HG02938 (cell line): Measurements from ENCODE around the gene SLIT3.

Experiments
- ATAC-seq: cut with Tn5 transposase; IDR thresholded peaks from one replicate; pipeline ENCODE4 v1.9.1; 2021; ENCODE audit warnings: mild to moderate bottlenecking, moderate library complexity; ENCODE audit not compliant: unreplicated experiment

SLIT3 gene

DNA sequence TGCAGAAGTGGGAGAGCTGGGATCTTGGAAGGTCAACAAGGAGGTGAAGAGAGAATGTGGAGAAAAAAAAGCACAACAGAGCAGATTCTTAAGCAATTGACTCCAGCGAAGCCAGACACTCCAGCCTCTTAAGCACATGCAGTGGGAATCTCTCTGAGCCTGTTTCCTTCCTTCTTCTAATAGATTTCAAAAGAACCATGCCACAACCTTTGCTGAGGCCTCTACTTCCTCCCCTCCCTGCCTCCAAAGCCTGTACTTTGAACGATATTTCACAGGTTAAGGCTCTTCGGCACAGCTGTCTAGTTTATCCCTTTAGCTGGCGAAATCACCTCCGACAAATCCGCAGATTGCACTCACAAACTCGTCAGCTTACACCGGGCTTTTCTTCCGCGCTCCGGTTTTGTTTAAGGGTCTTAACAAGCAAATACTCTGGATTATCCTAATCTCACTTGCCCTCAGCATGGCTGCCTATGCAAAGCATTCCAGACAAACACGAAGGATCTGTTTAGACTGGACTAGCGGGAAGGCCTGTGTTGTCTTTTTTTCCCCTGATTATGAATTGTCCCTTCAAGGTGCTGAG lies 510.2 kb downstream of the SLIT3 start:
- no peak for ATAC-seq

DNA sequence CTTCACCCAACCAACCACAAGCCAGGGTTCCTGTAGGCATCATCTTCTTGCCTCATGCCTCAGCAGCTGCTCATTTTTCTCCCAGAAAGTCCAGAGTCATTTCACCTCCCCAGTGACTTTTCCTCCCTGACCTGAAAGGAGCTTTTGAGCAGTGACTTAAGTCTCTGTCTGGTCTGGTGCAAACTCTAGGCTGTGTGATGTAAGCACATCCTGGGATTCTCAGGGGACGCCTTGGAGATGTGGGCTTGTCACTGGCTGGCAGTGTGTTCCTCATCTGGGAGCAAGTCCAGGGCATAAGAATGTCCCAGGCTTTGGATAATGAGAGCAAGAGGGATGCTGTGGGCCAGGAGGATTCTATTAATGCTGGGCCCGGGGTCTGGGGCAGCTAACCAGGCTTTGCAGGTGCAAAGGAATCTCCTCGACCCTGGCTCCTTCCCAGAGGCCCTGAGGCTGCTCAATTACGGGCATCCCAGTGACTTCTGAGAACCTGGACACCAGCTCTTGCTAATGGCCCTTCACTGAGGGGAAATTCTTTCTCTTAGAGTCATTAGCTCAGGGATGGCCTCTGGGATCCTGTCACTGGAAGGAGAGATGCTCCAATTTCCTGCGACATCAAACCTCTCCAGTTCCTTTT lies 510.8 kb downstream of the SLIT3 start:
- ATAC-seq: no peak

DNA sequence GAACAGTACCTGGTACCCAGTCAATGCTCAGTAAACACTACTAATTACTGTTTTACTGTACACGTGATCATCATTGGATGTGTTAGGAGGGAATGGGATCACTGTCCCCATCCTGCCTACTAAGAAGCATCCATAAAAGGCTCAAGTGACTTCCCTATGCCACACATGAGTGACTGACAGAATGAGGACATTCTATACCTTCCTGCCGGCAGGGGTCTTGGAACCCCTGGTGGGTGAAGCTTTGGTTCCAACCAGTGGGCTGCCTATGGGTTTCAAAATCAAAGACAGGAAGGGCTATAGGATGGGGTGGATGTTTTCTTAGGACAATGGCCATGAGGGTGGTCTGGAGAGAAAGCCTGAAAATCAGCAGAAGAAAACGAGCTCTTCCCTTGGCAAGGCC lies 512.2 kb downstream of the SLIT3 start:
- no peak for ATAC-seq

DNA sequence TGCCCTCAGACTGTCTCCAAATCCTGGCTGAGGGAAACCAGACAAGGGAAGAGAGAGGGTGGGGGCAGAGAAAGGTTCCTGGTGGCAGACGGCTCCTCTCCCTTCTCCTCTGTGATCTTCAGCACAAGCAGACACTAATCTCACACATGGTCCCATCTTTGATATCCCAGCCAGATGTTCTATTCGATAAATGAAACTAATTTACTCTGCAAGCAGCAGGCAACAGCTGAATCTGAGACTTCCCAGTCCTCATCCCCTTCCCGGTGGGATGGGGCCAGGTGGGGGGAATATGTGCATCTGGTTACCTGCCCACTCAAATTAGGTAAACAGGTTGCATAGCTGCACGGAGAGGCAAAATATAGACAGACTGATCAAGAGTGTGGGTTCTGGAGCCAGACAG lies 512.8 kb downstream of the SLIT3 start:
- ATAC-seq: no peak

DNA sequence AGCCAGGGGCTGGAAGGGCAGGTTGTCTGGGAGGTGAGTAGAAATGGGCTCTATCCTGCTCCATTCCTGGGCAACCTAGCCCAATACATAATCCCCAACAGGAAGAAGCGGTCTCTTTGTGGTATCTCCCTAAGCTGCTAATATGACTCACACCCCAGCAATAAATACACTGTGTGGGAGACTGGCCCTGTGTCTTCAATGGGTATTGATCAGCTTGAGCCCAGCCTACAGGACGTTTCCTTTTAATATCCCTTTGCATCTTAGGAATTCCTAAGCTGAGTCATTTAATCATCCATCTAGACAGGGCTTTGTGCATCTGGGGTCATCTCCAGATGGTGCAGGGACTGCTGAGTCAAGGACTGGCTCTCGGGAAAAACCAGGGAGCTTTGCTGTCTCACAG lies 514.8 kb downstream of the SLIT3 start:
- no peak for ATAC-seq

DNA sequence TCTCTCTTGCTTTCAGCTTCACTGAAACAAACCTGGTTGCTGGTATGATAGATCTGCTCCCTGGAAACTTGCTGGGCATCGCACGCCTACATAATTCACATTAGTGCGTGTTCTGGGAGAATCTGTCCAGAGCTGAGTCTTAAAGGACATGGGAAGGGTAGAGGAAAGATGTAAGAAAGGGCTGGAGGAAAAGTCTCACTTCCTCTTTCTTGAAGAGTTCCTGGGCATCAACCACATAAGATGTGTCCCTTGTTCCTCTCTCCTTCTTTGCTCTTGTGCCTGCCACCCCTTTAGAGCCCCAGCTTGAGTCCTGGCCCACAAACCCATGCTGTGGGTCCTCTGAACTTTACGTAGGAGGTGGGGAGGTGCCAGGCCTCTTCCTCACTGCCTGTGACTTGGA lies 516.5 kb downstream of the SLIT3 start:
- no peak for ATAC-seq

DNA sequence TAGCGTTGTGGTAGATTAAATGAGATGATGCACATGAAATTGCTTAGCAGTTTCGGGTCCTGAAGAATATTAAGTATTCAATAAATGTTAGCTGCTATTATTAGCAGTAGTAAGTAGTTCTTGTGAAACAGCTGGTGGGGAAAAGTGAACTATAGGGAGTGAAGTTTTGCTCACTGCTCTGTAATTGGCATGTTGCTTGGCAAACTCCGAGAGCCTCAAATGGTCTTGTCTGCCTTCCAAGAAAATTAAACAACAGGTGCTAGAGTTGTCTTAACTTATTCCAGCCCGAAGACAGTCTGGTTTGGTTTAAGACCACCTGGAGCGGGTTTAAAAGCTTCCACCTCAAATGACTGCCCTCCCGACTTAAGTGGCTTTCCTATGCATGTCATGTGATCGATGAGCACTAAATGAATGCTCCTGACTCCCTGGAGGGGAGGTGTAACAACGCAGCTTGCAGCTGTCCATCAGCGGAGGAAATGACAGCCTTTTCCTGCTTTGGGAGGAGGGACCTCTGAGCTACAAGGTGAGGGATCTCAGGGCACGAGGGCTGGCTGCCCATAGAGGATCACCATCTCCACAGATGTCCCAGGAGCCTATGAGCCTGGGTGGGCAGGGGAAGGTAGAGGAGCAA lies 518.9 kb downstream of the SLIT3 start:
- ATAC-seq: no peak

DNA sequence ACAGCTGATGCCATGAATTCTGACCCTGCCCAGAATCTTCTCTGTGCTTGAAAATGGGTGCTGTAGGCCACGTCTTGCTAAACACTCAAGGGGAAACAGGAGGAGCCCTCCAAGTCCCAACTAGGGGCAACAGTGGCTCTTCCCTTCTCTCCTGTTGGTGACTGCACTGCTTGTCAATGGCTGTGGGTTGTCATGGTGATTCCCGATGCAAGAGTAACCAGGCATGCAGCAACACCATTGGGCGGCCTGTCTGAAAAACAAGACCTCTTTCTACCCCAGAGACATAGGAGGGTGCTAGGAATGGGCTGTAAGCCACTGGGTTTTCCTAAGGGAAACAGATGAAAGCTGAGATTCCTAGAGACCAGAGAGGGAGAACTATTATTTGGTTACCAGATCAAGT lies 520.1 kb downstream of the SLIT3 start:
- no peak for ATAC-seq

DNA sequence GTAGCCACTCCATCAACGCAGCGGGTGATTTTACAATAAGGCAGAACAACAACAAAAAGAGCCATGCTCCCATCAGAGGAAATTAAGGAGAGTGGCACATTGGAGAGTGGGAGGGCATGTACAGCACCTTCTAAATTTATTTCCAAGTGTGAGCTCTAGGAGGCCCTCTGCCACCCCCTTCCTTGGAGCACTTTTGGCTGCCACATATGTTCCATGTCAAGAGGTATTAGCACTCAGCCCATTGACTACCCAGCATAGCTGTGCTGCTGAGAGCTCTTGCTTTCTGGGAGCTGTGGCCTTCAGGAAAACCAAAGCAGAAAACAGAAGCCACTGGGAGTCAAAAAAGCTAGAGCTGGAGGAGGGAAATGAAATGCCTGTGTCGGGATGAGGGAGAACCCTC lies 521.6 kb downstream of the SLIT3 start:
- ATAC-seq: no peak

DNA sequence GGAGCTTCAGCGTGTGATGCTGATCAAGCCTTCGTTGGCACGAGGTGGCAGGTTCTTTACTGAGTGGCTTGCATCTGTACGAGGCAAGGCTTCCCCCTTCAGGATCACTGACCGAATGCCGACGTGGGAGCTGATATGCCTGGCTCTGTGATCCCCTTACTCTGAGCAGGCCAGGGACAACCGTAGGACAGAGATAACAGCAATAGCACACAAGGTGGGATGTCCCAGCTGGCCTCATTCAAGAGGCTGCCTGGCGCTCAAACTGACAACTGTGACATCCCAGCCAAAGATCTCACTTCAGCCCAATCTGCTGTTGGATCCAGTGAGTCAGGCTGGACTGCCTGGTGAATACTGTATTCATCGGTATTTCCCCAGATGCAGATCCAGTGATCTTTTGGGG lies 522.4 kb downstream of the SLIT3 start:
- ATAC-seq: no peak

DNA sequence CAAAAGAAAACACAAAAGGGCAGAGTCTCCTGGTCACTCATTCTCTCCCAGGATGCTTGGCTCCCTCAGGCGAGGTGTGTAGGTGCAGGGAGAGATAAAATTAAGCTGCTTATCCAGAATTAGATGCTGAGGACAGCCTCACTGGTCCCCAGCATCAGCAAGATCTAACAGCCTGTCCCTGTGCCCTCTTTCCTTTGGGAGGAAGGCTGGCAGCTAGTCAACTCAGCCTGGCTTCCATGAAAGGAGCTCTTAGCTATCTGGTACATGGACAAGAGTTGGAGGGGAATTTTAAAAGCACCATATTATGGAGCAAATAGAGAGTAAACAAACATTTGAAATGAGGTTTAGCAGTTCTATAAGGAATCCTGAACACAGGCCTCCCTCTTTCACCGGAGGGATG lies 523.3 kb downstream of the SLIT3 start:
- ATAC-seq: no peak

DNA sequence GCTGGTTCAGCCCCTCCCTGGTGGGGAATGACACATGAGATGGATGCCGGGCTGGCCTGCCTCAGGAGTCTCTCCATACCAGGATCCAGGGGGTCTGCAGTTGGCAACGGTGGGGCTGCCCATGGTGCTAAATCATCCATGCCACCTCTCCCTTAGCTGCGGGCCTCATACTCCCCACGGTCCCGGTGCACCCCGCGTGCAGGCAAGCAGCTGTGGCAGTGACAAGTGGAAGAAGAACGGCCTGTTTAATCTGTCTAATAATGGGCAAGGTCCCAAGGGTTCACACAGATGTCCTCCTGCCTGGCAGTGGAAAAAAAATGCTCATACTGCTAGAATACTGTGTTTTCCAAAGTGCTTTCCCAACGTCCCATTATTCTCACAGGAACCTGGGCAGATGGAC lies 524.9 kb downstream of the SLIT3 start:
- no peak for ATAC-seq

DNA sequence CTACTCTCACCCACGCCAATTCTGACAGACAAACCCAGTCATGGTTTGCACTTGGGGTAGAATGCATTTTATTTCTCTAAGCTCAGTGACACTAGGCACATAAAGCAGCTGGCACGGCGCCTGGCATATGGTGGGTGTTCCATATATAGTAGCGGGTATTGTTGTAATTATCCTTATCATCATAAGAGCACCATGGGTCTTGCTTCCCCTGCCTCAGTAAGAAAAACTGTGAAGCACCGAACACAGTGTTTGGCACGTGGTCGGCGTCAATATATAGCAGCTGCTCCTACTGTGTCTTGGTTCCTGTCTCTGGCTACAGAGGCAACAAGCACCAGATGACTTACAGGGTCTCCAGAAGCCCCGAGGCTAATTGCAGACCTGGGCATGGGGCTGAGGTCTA lies 527.7 kb downstream of the SLIT3 start:
- ATAC-seq: no peak

DNA sequence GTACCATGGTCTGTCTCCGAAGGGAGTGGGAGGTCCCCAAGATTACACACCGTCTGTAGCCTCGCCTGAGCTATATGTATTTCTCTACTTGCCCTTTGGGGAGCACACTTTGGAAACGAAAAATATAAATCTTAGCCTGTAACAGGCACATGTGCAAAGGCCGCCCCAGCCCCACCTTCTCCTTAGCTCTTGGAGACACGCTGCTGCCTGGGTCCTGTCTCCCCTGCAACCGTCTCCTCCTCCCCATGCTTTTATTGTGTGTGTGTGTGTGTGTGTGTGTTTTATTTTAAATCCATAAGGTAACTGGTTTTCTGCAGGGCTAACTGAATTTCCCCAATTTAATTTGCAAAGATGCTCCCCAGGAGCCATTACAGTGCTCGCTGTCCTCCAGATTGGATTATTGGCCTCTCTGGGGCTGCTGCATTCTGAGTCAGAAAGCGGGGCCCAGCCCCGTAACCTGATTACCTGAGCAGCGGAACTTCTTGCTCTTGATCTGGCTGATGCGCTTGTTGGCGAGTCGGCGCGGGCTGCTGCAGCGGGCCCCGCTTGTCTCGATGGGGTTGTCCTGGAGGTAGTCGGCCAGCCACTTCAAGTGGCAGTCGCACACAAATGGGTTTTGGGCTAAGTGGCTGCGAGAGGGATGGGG lies 528.5 kb downstream of the SLIT3 start:
- no peak for ATAC-seq

DNA sequence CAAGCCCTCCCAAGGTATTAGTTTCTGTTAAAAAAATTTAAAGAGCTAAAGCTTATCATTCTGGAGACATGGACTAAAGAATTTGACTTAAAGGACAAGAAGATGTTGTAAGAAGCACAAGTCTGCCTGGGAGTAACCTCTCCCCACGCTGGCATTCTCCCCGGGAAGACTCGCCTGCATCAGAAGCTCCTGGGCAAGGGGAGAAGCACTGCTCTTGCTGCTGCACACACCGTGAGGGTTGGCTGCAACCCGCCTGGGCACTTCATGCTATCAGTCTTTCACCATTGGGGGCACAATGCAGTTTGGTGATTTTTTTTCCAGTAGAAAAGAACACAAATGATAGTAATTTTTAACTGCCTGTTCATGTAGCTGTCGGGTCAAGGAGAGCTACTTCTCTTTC lies 529.3 kb downstream of the SLIT3 start:
- ATAC-seq: no peak

DNA sequence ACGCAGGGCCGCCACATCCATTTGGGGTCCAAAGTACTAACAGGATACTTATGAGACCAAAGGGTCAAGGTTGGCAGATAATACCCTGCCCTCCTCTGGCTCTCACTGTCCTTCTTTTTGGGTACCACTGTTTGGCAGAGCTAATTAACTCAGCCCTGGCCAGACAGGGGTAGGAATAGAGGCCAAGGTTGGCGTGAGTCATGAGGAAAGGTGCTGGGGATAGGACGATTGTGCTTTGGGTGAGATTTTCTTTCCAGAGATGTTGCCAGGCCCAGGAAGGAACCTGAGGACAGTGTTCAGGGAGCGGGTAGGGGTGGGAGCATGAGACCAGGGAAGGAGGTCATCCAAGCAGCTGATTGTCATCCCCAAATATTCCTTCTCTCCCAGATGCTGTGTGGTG lies 529.9 kb downstream of the SLIT3 start:
- no peak for ATAC-seq

DNA sequence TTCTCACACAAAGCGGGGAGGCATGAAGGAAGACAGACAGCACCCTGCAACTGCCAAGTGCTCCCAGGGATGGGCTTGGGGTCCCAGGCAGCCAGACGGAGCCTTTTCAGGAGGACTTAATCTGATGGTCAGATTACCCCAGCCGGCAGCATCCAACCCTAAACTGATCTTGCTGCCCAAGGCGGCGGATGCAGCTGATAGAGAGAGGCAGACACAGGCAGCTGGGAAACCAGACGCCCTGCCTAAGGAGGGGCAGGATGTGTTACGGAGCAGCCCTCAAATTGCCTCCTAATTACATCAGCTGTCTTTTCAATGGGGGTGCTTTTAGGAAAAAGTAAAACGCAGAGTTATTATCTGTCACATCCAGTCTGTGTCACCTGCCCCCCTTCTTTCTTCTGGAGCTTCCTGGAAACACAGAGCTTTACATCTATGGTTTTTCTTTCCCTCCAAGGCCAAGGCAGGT lies 530.9 kb downstream of the SLIT3 start:
- no peak for ATAC-seq

DNA sequence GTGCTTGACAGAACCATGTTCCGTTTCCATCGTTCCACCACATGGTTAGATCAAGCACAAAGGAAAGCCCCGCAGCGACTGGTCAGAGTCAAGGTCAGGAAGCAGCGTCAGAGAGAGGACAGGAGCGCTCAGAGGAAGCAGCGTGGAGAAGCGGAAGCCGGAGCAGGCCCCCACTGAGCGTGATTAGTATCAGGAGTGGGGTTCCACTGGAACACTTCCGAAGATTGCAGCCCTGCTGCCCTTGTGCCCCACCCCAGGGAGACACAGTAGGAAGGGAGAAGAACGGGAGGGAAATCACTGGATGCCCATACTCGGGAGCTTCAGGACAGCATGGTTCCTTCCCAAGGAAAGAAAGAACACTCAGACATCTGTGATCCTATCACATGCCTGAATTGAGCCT lies 532.8 kb downstream of the SLIT3 start:
- ATAC-seq: no peak

DNA sequence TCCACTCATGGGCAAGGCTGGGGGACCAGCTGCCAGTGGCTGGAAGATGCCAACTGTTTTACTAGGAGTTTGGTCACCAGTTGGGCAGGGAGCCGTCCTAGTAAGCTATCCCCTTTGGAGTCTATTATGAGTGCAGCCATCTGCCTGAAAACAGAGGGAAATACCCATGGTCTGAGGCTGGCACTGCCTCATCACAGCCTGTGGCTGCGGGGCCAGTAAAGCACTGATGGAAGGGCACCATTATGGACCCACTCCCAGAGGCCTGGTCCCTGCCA lies 534.6 kb downstream of the SLIT3 start:
- no peak for ATAC-seq

DNA sequence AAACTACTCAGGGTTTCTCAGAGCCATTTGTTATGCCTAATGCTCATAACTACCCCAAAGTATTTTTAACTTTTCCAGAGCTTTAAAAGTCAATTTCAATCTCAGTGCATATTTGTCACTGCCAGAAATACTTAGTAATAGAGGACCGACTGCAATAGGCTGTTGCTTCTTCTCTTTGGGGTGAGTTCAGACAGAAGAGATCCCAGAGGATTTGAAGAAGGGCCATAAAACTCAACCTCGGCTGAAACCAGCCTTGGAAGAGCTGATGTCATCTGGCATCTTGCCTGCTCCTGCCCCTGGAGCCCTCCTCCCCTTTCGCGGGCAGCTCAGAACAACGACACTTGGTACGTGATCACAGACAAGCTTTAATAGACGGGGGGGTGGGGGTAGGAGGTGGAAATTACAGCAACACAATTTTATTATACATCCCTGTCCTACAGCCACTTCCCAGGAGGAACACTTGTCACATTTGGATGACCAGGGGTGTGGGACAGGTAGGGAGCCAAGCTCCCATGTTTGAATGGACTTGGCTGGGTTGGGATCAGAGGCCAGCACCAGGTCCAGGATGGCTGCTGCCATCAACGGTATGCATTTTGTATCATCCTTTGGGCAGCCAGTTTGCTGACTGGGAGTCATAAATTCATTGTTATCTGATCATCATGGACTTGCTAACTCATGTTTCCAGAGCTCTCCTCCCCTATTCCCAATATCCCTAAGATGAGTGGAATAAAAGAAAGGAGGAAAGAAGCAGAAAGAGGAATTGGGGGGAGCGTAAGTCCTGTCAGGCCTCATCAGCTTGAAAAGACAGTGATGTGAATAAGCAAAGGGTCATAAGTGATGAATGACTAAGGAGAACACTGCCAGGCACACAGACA lies 535.2 kb downstream of the SLIT3 start:
- ATAC-seq: no peak

DNA sequence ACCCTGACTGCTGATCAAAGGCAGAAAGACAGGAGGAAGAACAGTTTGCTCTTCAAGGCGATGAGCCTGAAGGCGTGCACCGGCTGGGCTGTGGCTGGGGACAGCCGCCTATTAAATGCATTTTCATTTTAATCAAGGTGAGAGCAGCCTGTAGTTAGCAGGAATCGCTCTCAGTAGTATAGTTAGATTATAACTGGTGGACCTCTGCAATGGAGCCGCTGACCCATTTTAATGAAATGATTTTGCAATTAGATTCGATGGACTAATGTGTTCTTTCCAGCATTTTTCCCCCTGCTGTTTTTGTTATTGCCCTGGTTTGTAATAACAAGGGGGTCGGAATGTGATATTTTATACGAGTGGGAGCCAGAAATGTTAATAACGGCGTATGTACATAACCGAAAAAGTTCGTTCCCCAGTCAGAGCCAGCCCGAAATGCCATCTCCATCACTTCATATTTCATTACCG lies 535.8 kb downstream of the SLIT3 start:
- no peak for ATAC-seq
